H1 (cell line): Measurements from ENCODE around the gene RAB26.

Experiments
- KDM5A ChIP-seq: fragments of 200-600 bp; IDR thresholded peaks from 2 replicates; pipeline ENCODE4 v1.7.1; 2012; ENCODE audit warnings: mild to moderate bottlenecking, low read length, inconsistent platforms, mixed read lengths
- MAX ChIP-seq: IDR thresholded peaks from 2 replicates; pipeline ENCODE4 v1.6.1; 2012; ENCODE audit warnings: inconsistent platforms
- RXRA ChIP-seq: IDR thresholded peaks from 2 replicates; pipeline ENCODE4 v1.6.1; 2011; ENCODE audit warnings: low read depth, mild to moderate bottlenecking, low read length, moderate library complexity; ENCODE audit not compliant: insufficient read depth
- TEAD4 ChIP-seq: IDR thresholded peaks from 2 replicates; pipeline ENCODE4 v1.6.1; 2012; ENCODE audit warnings: low read depth, low read length, inconsistent platforms, mixed read lengths

GRCh38 chr16:2167068-2167638 lies 18.7 kb downstream of the RAB26 start:
- TF ChIP-seq KDM5A (no peak), RXRA (no peak), TEAD4 (no peak), MAX (no peak)
